KMS-11 (cell line): Measurements from ENCODE around the gene EIF3I.

Source experiments
- H2AFZ ChIP-seq: fragments of 200-600 bp; sonication (generic); 2 replicates; pipeline ENCODE4 v1.6.1; 2016; ENCODE audit warnings: antibody characterized with exemption, mixed run types, low read depth
- H3K27ac ChIP-seq: fragments of 200-600 bp; sonication (generic); 2 replicates; pipeline ENCODE4 v1.6.1; 2016; ENCODE audit warnings: mild to moderate bottlenecking, mixed run types
- H3K27me3 ChIP-seq: fragments of 200-600 bp; sonication (generic); 2 replicates; pipeline ENCODE4 v1.6.1; 2017; ENCODE audit warnings: mild to moderate bottlenecking, low read depth, mixed run types, moderate library complexity; ENCODE audit not compliant: insufficient read depth
- H3K36me3 ChIP-seq: fragments of 200-600 bp; sonication (generic); 2 replicates; pipeline ENCODE4 v1.6.1; 2017; ENCODE audit warnings: mild to moderate bottlenecking, mixed run types; ENCODE audit not compliant: insufficient read depth
- H3K4me1 ChIP-seq: fragments of 200-600 bp; sonication (generic); 2 replicates; pipeline ENCODE4 v1.6.1; 2016; ENCODE audit warnings: mild to moderate bottlenecking, low read depth, mixed run types; ENCODE audit not compliant: poor library complexity, severe bottlenecking
- H3K4me2 ChIP-seq: fragments of 200-600 bp; sonication (generic); 2 replicates; pipeline ENCODE4 v1.7.0; 2016; ENCODE audit warnings: mild to moderate bottlenecking, mixed run types
- H3K4me3 ChIP-seq: fragments of 200-600 bp; sonication (generic); IDR thresholded peaks from 2 replicates; pipeline ENCODE4 v1.6.1; 2017; ENCODE audit warnings: low read depth, low read length, mixed read lengths; ENCODE audit not compliant: insufficient read depth
- H3K79me2 ChIP-seq: fragments of 200-600 bp; sonication (generic); 2 replicates; pipeline ENCODE4 v1.6.1; 2016; ENCODE audit warnings: low read depth, mixed run types; ENCODE audit not compliant: insufficient read depth
- H3K9ac ChIP-seq: fragments of 200-600 bp; sonication (generic); 2 replicates; pipeline ENCODE4 v1.6.1; 2016; ENCODE audit warnings: mild to moderate bottlenecking, mixed run types
- H4K20me1 ChIP-seq: fragments of 200-600 bp; sonication (generic); 2 replicates; pipeline ENCODE4 v1.6.1; 2016; ENCODE audit warnings: mild to moderate bottlenecking, mixed run types; ENCODE audit not compliant: insufficient read depth
- CTCF ChIP-seq: fragments of 200-600 bp; sonication (generic); conservative IDR thresholded peaks from 2 replicates; pipeline ENCODE4 v1.6.1; 2017; ENCODE audit warnings: low read depth, mild to moderate bottlenecking, antibody characterized with exemption, low read length, moderate library complexity, mixed read lengths

EIF3I gene

GRCh38 chr1:32195972-32196823 lies 26.0 kb upstream of the EIF3I start:
- Histone ChIP-seq H2AFZ (no peak overlapping the region), H4K20me1 (no peaks in the 10 kb centered on the region), H3K4me1 (peaks cover 79% of the 10 kb centered on the region), H3K27me3 (no peaks in the 10 kb centered on the region), H3K36me3 (peaks cover 11% of the 10 kb centered on the region; the same call in 1 of the 2 replicates), H3K4me3 (no peak overlapping the region), H3K27ac (no peak overlapping the region), H3K9ac (no peak overlapping the region), H3K4me2 (peak overlapping the region; percentile 60; the same call in 1 of the 2 replicates), H3K79me2 (no peaks in the 10 kb centered on the region)
- TF ChIP-seq CTCF: no peak

- no peaks in the 10 kb centered on the region for H3K79me2 ChIP-seq
- H3K36me3 ChIP-seq: peaks cover 6% of the 10 kb centered on the region; the same call in 1 of the 2 replicates
- no peak overlapping the region for H3K27ac ChIP-seq
- H2AFZ ChIP-seq: no peak overlapping the region
- H4K20me1 ChIP-seq: no peaks in the 10 kb centered on the region
- H3K4me1 ChIP-seq: peaks cover 87% of the 10 kb centered on the region
- H3K27me3 ChIP-seq: no peaks in the 10 kb centered on the region
- no peak overlapping the region for H3K4me3 ChIP-seq
- H3K4me2 ChIP-seq: no peak overlapping the region; the same call in 1 of the 2 replicates
- no peak for TF ChIP-seq CTCF
- H3K9ac ChIP-seq: no peak overlapping the region
Observed at GRCh38 chr1:32197074-32197473, 25.1 kb upstream of the EIF3I start.

- Histone ChIP-seq H3K36me3 (peaks cover 6% of the 10 kb centered on the region; the same call in 1 of the 2 replicates), H3K4me3 (no peak overlapping the region), H3K4me2 (no peak overlapping the region; the same call in 1 of the 2 replicates), H3K79me2 (no peaks in the 10 kb centered on the region), H3K27me3 (no peaks in the 10 kb centered on the region), H4K20me1 (no peaks in the 10 kb centered on the region), H3K27ac (no peak overlapping the region), H2AFZ (no peak overlapping the region), H3K4me1 (peaks cover 90% of the 10 kb centered on the region), H3K9ac (no peak overlapping the region)
- no peak for TF ChIP-seq CTCF
Observed at GRCh38 chr1:32197837-32198236, 24.4 kb upstream of the EIF3I start.

- Histone ChIP-seq H3K4me2 (peak overlapping the region; percentile 66; the same call in 1 of the 2 replicates), H3K4me1 (peaks cover 89% of the 10 kb centered on the region)
Observed at GRCh38 chr1:32198237-32199042, 23.8 kb upstream of the EIF3I start.

More at GRCh38 chr1:32198237-32199042, 23.8 kb upstream of the EIF3I start:
- no peaks in the 10 kb centered on the region for H3K79me2 ChIP-seq
- H3K9ac ChIP-seq: no peak overlapping the region
- H3K27me3 ChIP-seq: no peaks in the 10 kb centered on the region
- H3K27ac ChIP-seq: no peak overlapping the region
- H4K20me1 ChIP-seq: no peaks in the 10 kb centered on the region
- H2AFZ ChIP-seq: no peak overlapping the region
- H3K4me3 ChIP-seq: no peak overlapping the region
- peaks cover 6% of the 10 kb centered on the region; the same call in 1 of the 2 replicates for H3K36me3 ChIP-seq
- TF ChIP-seq CTCF: no peak
